H1 (cell line): ENCODE results near the gene CD81. TPM values are rescaled to one million over a fixed set of nuclear protein-coding genes. Genes with fewer than 3 reads are reported as not detected.

Experiments used
- CTCF ChIA-PET: fragments of 300-600 bp; sonication (Branson Sonifier 250); formaldehyde crosslinking; loops from one replicate; lab custom pipeline; 2021; ENCODE audit not compliant: partially characterized antibody; lab: Charles Lee
- POLR2A ChIA-PET: fragments of 300-600 bp; sonication (Branson Sonifier 250); formaldehyde crosslinking; loops from one replicate; lab custom pipeline; 2021; ENCODE audit warnings: inconsistent platforms; ENCODE audit not compliant: partially characterized antibody; lab: Charles Lee
- DNase-seq, 2 experiments: peaks; one replicate each; pipeline versions ENCODE4 v3.0.0 to v3.0.0-alpha.2; 2010 to 2022; ENCODE audit warnings: low spot score in 2 of 2, low read depth in 1 of 2, mixed read lengths in 1 of 2
- FAIRE-seq: peaks from 2 replicates; lab custom pipeline; 2011; peaks lifted over from hg19 to GRCh38; lab: Jason Lieb, UNC
- H2AFZ ChIP-seq: 2 replicates; pipeline ENCODE4 v1.8.1; 2012; ENCODE audit warnings: low read length, inconsistent platforms
- H2AK5ac ChIP-seq: 2 replicates; pipeline ENCODE4 v1.6.1; 2013; ENCODE audit warnings: low read depth, low read length
- H2BK120ac ChIP-seq: replicated peaks from 2 replicates; pipeline ENCODE3; 2013; ENCODE audit warnings: low read depth, low read length, inconsistent platforms
- H2BK12ac ChIP-seq: 2 replicates; pipeline ENCODE4 v1.6.1; 2013; ENCODE audit warnings: low read depth, low read length
- H2BK15ac ChIP-seq: 2 replicates; pipeline ENCODE4 v1.6.1; 2013; ENCODE audit warnings: low read length
- H2BK20ac ChIP-seq: 2 replicates; pipeline ENCODE4 v1.6.1; 2013; ENCODE audit warnings: low read length
- H2BK5ac ChIP-seq: 2 replicates; pipeline ENCODE4 v1.6.1; 2013; ENCODE audit warnings: low read depth, low read length
- H3K14ac ChIP-seq: 2 replicates; pipeline ENCODE4 v1.6.1; 2013; ENCODE audit warnings: inconsistent platforms; ENCODE audit not compliant: insufficient read length
- H3K18ac ChIP-seq: 2 replicates; pipeline ENCODE4 v1.6.1; 2013; ENCODE audit warnings: low read length; ENCODE audit errors: extremely low read depth
- H3K23ac ChIP-seq: 2 replicates; pipeline ENCODE4 v1.6.1; 2013; ENCODE audit warnings: inconsistent platforms; ENCODE audit not compliant: insufficient read length
- H3K23me2 ChIP-seq: 2 replicates; pipeline ENCODE4 v1.6.1; 2013; ENCODE audit warnings: low read depth, low read length
- H3K27ac ChIP-seq: 2 replicates; pipeline ENCODE4 v1.6.1; 2011; ENCODE audit warnings: low read depth, low read length, inconsistent platforms
- H3K27me3 ChIP-seq, 4 experiments: replicated peaks in 1 of 4; 1 replicate in 1 of 4; 2 replicates in 3 of 4; pipeline versions ENCODE4 v1.6.1 to v1.8.1; 2011 to 2013; ENCODE audit warnings: low read length in 3 of 4, mild to moderate bottlenecking in 3 of 4, inconsistent platforms in 2 of 4, mixed read lengths in 2 of 4, moderate library complexity in 1 of 4; ENCODE audit not compliant: control insufficient read depth in 3 of 4, insufficient read depth in 3 of 4; ENCODE audit errors: extremely low read depth in 1 of 4
- H3K36me3 ChIP-seq, 4 experiments: 2 replicates each; pipeline versions ENCODE4 v1.6.1 to v1.8.1; 2011 to 2013; ENCODE audit warnings: mild to moderate bottlenecking in 4 of 4, low read length in 3 of 4, moderate library complexity in 2 of 4, control low read depth in 1 of 4, inconsistent platforms in 1 of 4; ENCODE audit not compliant: insufficient read depth in 4 of 4, control insufficient read depth in 2 of 4
- H3K4ac ChIP-seq: replicated peaks from 2 replicates; pipeline ENCODE3; 2013; ENCODE audit warnings: low read length, low read depth, mixed read lengths, inconsistent platforms; ENCODE audit not compliant: insufficient read length
- H3K4me1 ChIP-seq, 4 experiments: replicated peaks in 1 of 4; 1 replicate in 1 of 4; 2 replicates in 3 of 4; pipeline versions ENCODE4 v1.6.1 to v1.8.1; 2011 to 2013; ENCODE audit warnings: low read length in 3 of 4, inconsistent platforms in 2 of 4, mixed read lengths in 1 of 4; ENCODE audit not compliant: insufficient read depth in 4 of 4, control insufficient read depth in 3 of 4
- H3K4me2 ChIP-seq, 2 experiments: 2 replicates each; pipeline versions ENCODE4 v1.6.1 to v1.8.1; 2011 to 2013; ENCODE audit warnings: low read depth in 2 of 2, low read length in 2 of 2, control low read depth in 1 of 2, inconsistent platforms in 1 of 2, mild to moderate bottlenecking in 1 of 2; ENCODE audit not compliant: insufficient read depth in 1 of 2
- H3K4me3 ChIP-seq, 4 experiments: fragments of 200-600, 300-600 bp in 1 of 4; sonication (generic), shearing (Covaris generic), sonication (Bioruptor Twin) in 1 of 4; 2 replicates each; pipeline versions ENCODE4 v1.5.1 to v1.8.1; 2011 to 2016; ENCODE audit warnings: low read length in 4 of 4, low read depth in 3 of 4, control low read depth in 2 of 4, inconsistent platforms in 2 of 4, mild to moderate bottlenecking in 2 of 4, mixed read lengths in 1 of 4, moderate library complexity in 1 of 4; ENCODE audit not compliant: insufficient read depth in 2 of 4; ENCODE audit errors: extremely low read depth in 1 of 4
- H3K56ac ChIP-seq: replicated peaks from 2 replicates; pipeline ENCODE3; 2013; ENCODE audit warnings: low read depth, mild to moderate bottlenecking, mixed read lengths, low read length, inconsistent platforms; ENCODE audit not compliant: insufficient read length
- H3K79me1 ChIP-seq: 2 replicates; pipeline ENCODE4 v1.6.1; 2013; ENCODE audit warnings: low read depth, low read length, control low read depth
- H3K79me2 ChIP-seq, 2 experiments: 2 replicates each; pipeline versions ENCODE4 v1.6.1 to v1.8.1; 2012 to 2013; ENCODE audit warnings: low read length in 2 of 2, mild to moderate bottlenecking in 2 of 2, inconsistent platforms in 1 of 2; ENCODE audit not compliant: insufficient read depth in 2 of 2, control insufficient read depth in 1 of 2
- H3K9ac ChIP-seq, 4 experiments: replicated peaks in 1 of 4; 1 replicate in 1 of 4; 2 replicates in 3 of 4; pipeline versions ENCODE4 v1.6.1 to v1.8.1; 2011 to 2013; ENCODE audit warnings: low read depth in 3 of 4, low read length in 3 of 4, control low read depth in 2 of 4, mild to moderate bottlenecking in 2 of 4, moderate library complexity in 2 of 4, inconsistent platforms in 1 of 4; ENCODE audit errors: extremely low read depth in 1 of 4
- H3K9me3 ChIP-seq, 2 experiments: 2 replicates each; pipeline versions ENCODE4 v1.6.1 to v1.8.1; 2012 to 2013; ENCODE audit warnings: mild to moderate bottlenecking in 2 of 2, moderate library complexity in 2 of 2, control low read depth in 1 of 2, inconsistent platforms in 1 of 2, low read depth in 1 of 2, low read length in 1 of 2, mixed read lengths in 1 of 2; ENCODE audit not compliant: insufficient read depth in 2 of 2
- H4K20me1 ChIP-seq, 2 experiments: replicated peaks in 1 of 2; 2 replicates each; pipeline versions ENCODE3 to v1.8.1; 2011 to 2013; ENCODE audit warnings: inconsistent platforms in 2 of 2, low read length in 2 of 2, mild to moderate bottlenecking in 1 of 2; ENCODE audit not compliant: insufficient read depth in 2 of 2, control insufficient read depth in 1 of 2
- H4K5ac ChIP-seq: 2 replicates; pipeline ENCODE4 v1.6.1; 2013; ENCODE audit warnings: low read length, low read depth, mixed read lengths, inconsistent platforms; ENCODE audit not compliant: insufficient read length
- H4K8ac ChIP-seq: 2 replicates; pipeline ENCODE4 v1.8.0; 2013; ENCODE audit warnings: mild to moderate bottlenecking, moderate library complexity, low read length, inconsistent platforms; ENCODE audit not compliant: insufficient read depth; ENCODE audit errors: extremely low read depth
- H4K91ac ChIP-seq: replicated peaks from 2 replicates; pipeline ENCODE3; 2013; ENCODE audit warnings: low read length, mixed read lengths, inconsistent platforms; ENCODE audit not compliant: insufficient read length
- CEBPB ChIP-seq: IDR thresholded peaks from 2 replicates; pipeline ENCODE4 v1.6.1; 2012; ENCODE audit warnings: low read depth, low read length
- CHD1 ChIP-seq: IDR thresholded peaks from 2 replicates; pipeline ENCODE4 v1.6.1; 2012; ENCODE audit warnings: low read depth, low read length, improper control_type of control experiment
- GTF2F1 ChIP-seq: IDR thresholded peaks from 2 replicates; pipeline ENCODE4 v1.6.1; 2012; ENCODE audit warnings: low read depth, low read length, improper control_type of control experiment, borderline replicate concordance
- KDM4A ChIP-seq: IDR thresholded peaks from one replicate; pipeline ENCODE4 v1.7.1; 2012; ENCODE audit warnings: low read depth, mild to moderate bottlenecking, moderate library complexity, low read length, inconsistent platforms; ENCODE audit not compliant: severe bottlenecking
- MAFK ChIP-seq: IDR thresholded peaks from 2 replicates; pipeline ENCODE4 v1.6.1; 2012; ENCODE audit warnings: low read depth, mild to moderate bottlenecking, improper control_type of control experiment, low read length
- RBBP5 ChIP-seq: IDR thresholded peaks from 2 replicates; pipeline ENCODE4 v1.7.1; 2012; ENCODE audit warnings: low read depth, mild to moderate bottlenecking, inconsistent platforms, low read length, moderate library complexity, borderline replicate concordance
- SP4 ChIP-seq: IDR thresholded peaks from 2 replicates; pipeline ENCODE4 v1.6.1; 2012; ENCODE audit warnings: low read length, inconsistent platforms
- TEAD4 ChIP-seq: IDR thresholded peaks from 2 replicates; pipeline ENCODE4 v1.6.1; 2012; ENCODE audit warnings: low read depth, low read length, inconsistent platforms, mixed read lengths
- YY1 ChIP-seq: IDR thresholded peaks from 2 replicates; pipeline ENCODE4 v1.6.1; 2011; ENCODE audit warnings: low read depth, mild to moderate bottlenecking, low read length
- ZNF274 ChIP-seq: IDR thresholded peaks from 2 replicates; pipeline ENCODE4 v1.7.0; 2012; ENCODE audit warnings: low read length, borderline replicate concordance; ENCODE audit errors: extremely low read depth
- WGBS, 2 experiments: shearing (Covaris generic) in 1 of 2; methylation state at CpG; one replicate each; pipeline versions ENCODE4 v1.1.6 to v1.1.7; 2013 to 2015; ENCODE audit warnings: low lambda C conversion rate in 2 of 2, mixed read lengths in 2 of 2, inconsistent platforms in 1 of 2, low coverage in 1 of 2, missing lambda C conversion rate in 1 of 2; ENCODE audit not compliant: insufficient replicate concordance in 2 of 2, insufficient coverage in 1 of 2, insufficient read length in 1 of 2; ENCODE audit errors: extremely low coverage in 1 of 2, missing lambda C conversion rate in 1 of 2; 5-methylcytosine and 5-hydroxymethylcytosine counted together
- polyA plus RNA-seq, 7 experiments: library from polyadenylated mRNA; depleted of rRNA in 3 of 7; stranded (reverse) in 5 of 7; unstranded in 2 of 7; fragments of >200 nt in 5 of 7; fragments of 200-250 nt in 2 of 7; gene quantifications; 1 replicate in 5 of 7; 2 replicates in 1 of 7; 4 replicates in 1 of 7; pipeline versions ENCODE4 v1.2.1 to v1.2.3, GENCODE V29; 2011 to 2013; ENCODE audit warnings: missing spikeins in 2 of 7, mixed read lengths in 2 of 7
- total RNA-seq: library from RNA; stranded (reverse); fragmentation: NEBNext Ultra II Directional; extraction: Animal tissue kit (Norgen Biotek cat#: 25700); gene quantifications from 2 replicates; pipeline ENCODE4 v1.2.1, GENCODE V29; 2021
- TF ChIP-seq, protein P1 (sequence below): IDR thresholded peaks from 2 replicates; pipeline ENCODE4 v1.6.1; 2011; ENCODE audit warnings: low read depth, mild to moderate bottlenecking, low read length; ENCODE audit not compliant: insufficient read depth

Gene CD81
- total and polyA plus RNA-seq, 2 of the 8 experiments (the other 6 are each of a cell fraction or from before 2014, with no cell fraction given), result 238 to 309 TPM

DNA sequence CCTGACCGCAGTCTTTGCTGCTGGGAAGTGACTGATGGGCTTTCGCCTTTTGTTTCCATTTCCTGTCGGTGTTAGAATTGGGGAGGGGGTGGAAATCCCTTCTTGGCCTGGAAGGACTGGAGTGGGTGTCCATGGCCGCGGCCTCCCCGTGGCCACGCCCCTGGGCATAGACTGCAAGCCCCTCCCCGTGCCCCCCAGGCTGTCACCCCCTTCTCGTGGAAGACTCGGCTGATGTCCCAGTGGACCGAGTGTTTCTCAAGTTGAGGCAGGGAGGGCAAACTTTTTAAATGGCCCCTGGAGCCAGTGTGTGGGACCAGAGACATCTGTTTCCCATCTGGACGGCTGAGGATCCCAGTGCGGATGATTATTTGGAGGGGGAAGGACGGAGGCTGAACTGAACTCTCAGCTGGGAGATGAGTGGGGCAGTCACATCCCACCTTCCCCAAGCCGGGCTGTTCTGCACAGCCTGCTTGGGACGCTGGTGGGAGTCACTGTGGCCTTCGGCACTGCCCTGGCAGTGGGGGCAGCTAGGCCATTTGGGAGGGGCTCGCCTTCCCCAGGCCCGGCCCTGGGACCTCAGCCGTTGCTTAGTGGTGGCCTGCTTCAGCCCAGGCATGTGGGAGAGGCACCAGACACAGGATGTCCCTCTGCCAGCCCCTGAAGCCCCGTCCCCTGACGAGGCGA, 1.6 kb downstream of the CD81 start:
- no peak overlapping the region for H2BK15ac ChIP-seq
- no peaks in the 10 kb centered on the region for H3K36me3 ChIP-seq
- DNase-seq (no peak), FAIRE-seq (no peak)
- H3K14ac ChIP-seq, result no peak overlapping the region
- H2BK12ac ChIP-seq, result no peak overlapping the region
- POLR2A ChIA-PET, result interaction anchor here (0.7 to 3.2 kb wide), 21 partner anchors 9 to 109 kb away, joined by 3 to 42 read pairs (median 5); partner anchors contain the start of genes ASCL2 and TSSC4
- H3K4me2 ChIP-seq, result peak overlapping the region; percentile 71 to 98
- no peak overlapping the region; the same call in 1 of the 2 replicates for H4K8ac ChIP-seq
- H3K4me3 ChIP-seq, result peak overlapping the region; percentile 69 to 99 (median 78)
- no peak overlapping the region for H2BK20ac ChIP-seq
- no peaks in the 10 kb centered on the region for H3K9me3 ChIP-seq
- 0 out of 2 replicates have a peak overlapping the region, but pooled peaks have one; percentile 24 for H2AK5ac ChIP-seq
- H3K23me2 ChIP-seq, result peaks cover 11% of the 10 kb centered on the region; the same call in 1 of the 2 replicates
- no peak overlapping the region for H3K56ac ChIP-seq
- WGBS, 2 experiments, result 45% methylated on average over 19 of the region's 23 CpGs; no CpG with 5 or more reads in 1 of the 2 experiments
- no peak overlapping the region for H3K18ac ChIP-seq
- H3K4me1 ChIP-seq, result peaks cover 0 to 16% (median 8%) of the 10 kb centered on the region in 4 experiments; a peak in 6 of 7 replicates
- peaks cover 17% of the 10 kb centered on the region for H3K79me1 ChIP-seq
- no peak overlapping the region for H3K23ac ChIP-seq
- peaks cover 27 to 51% of the 10 kb centered on the region in 2 experiments for H4K20me1 ChIP-seq
- H3K9ac ChIP-seq, result peak overlapping the region in 1 of 4 experiments; percentile 47; a peak in 1 of 7 replicates
- H4K5ac ChIP-seq, result no peak overlapping the region
- CTCF ChIA-PET, result interaction anchor here (0.6 to 2.2 kb wide), 3 partner anchors 12 to 74 kb away, joined by 3 to 5 read pairs (median 4); no protein-coding TSS in a partner anchor
- no peak overlapping the region for H2AFZ ChIP-seq
- peaks cover 18 to 56% of the 10 kb centered on the region in 2 experiments; a peak in 3 of 4 replicates for H3K79me2 ChIP-seq
- H2BK5ac ChIP-seq, result no peak overlapping the region
- no peak overlapping the region for H3K27ac ChIP-seq
- H3K27me3 ChIP-seq, result peaks cover 0 to 2% (median 0%) of the 10 kb centered on the region in 4 experiments; a peak in 1 of 7 replicates
- no peak overlapping the region for H4K91ac ChIP-seq
- no peak overlapping the region for H2BK120ac ChIP-seq
- no peak overlapping the region for H3K4ac ChIP-seq
- TF ChIP-seq CEBPB (no peak), KDM4A (no peak), YY1 (no peak), SP4 (no peak), MAFK (no peak), TEAD4 (no peak), CHD1 (no peak), ZNF274 (no peak), GTF2F1 (no peak), RBBP5 (no peak)
- TF ChIP-seq, protein P1, sequence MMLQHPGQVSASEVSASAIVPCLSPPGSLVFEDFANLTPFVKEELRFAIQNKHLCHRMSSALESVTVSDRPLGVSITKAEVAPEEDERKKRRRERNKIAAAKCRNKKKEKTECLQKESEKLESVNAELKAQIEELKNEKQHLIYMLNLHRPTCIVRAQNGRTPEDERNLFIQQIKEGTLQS, result no peak
